ENCODE measurements around the gene ZNF474.

- TF ChIP-seq CTCF (IDR thresholded peaks at IDR 0.05; ENCODE audit: insufficient read depth, low read length) (no peak), POLR2AphosphoS5 (IDR thresholded peaks at IDR 0.05; ENCODE audit: low read depth) (no peak), REST (IDR thresholded peaks at IDR 0.05; ENCODE audit: insufficient replicate concordance, low read depth) (no peak)
These were observed 8.9 kb upstream of the ZNF474 start for GRCh38 chr5:122120493-122120892.
